GM19463 (cell line): ENCODE results near the gene SLC9A6.
"Not testable (repeated sequence)": the region's sequence is repeated elsewhere in the genome, so short reads cannot be mapped to it uniquely, and the experiment has no call there.

Experiments
- ATAC-seq: cut with Tn5 transposase; IDR thresholded peaks from one replicate; pipeline ENCODE4 v1.9.1; 2021; ENCODE audit warnings: mild to moderate bottlenecking, moderate library complexity; ENCODE audit not compliant: unreplicated experiment

Gene SLC9A6

GRCh38 chrX:136028383-136028984 is 43.2 kb downstream of the SLC9A6 start:
- ATAC-seq = peak; percentile 61

DNA sequence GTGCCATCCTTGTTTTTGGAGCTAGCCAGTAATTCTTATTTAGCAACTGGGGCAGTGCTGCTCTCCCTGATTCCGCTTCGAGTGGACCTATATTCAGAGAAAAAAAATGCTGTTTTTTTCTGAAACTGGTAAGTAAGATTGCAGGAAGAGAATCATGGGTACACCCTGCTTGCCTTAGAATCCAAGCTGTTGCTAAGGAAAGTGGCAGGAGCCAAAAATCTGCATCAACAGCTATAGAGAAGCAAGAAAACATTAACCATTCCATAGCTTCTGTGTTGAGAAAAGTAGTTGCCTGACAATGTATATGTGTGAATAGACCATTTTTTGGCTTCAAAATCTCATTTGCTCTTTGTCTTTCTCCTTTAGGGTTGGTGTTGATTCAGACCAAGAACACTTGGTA is 44.5 kb downstream of the SLC9A6 start:
- no peak for ATAC-seq

- no peak for ATAC-seq
These were observed 45.3 kb downstream of the SLC9A6 start for GRCh38 chrX:136030303-136031191.

DNA sequence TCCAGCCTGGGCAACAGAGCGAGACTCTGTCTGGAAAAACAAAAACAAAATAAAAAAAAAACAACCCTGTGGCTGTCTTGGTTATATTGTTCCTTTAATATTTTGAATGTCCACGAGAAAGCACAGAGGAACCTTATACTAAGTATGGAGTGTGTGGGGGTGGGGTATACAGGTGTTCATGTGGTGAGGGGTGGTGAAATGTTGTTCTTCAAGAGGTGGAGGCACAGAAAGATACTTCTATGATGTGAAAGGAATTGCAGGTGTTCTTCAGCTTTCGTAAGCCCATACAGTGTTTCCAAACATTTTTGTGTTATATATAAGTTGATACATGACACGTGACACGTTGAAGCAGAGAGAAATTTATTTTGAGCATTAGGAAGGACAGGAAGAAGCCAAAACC is 46.4 kb downstream of the SLC9A6 start:
- no peak for ATAC-seq

- no peak for ATAC-seq
These were observed 47.1 kb downstream of the SLC9A6 start for GRCh38 chrX:136032370-136032769.

GRCh38 chrX:136034668-136035067 is 49.4 kb downstream of the SLC9A6 start:
- ATAC-seq = no peak

GRCh38 chrX:136035663-136036062 is 50.4 kb downstream of the SLC9A6 start:
- no peak for ATAC-seq

GRCh38 chrX:136039485-136039884 is 54.2 kb downstream of the SLC9A6 start:
- no peak for ATAC-seq

DNA sequence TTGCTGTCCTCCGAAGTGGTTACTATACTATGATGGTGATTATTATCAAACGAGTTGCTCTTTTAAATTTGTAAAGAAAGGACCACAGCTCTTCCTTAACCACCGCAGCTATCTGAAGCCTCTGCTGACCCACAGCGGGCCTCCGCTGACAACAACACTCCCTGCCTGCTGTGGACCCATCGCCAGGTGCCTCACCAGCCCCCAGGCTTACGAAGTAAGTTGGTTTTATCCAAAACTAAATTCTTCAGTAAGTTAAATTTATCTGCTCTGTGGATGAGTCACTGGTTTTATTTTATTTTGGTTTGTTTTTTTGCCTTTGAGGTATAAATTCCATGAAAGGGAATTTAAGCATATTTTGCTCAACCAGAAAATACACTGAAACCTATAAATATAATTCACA is 54.7 kb downstream of the SLC9A6 start:
- no peak for ATAC-seq

DNA sequence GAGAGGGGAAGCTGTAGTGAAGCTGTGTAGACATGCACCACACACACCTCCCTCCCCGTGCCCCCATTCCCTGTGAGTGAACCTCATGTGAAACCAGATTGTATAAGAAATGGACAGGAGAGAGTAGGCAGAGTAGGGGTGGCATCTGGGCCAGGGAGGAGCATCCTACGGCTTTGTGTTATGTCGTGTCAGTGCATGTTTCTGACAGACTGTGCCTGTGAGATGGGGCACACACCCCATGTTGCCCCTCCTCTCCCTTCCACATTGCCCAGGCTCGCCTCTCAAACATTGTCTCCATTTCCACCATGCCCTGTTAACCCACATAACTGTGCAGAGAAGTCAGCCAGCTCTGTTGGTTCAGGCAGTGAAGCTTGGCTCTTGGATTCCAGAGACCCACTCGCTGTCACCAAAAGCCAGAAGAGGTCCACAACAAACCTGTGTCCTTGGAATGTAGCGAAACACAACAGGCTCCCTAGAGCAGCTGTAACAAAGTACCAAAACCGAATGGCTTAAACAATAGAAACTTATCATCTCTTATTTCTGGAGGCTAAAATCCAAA is 56.1 kb downstream of the SLC9A6 start:
- ATAC-seq = no peak

- ATAC-seq = no peak
These were observed 59.8 kb downstream of the SLC9A6 start for GRCh38 chrX:136045008-136045407.

DNA sequence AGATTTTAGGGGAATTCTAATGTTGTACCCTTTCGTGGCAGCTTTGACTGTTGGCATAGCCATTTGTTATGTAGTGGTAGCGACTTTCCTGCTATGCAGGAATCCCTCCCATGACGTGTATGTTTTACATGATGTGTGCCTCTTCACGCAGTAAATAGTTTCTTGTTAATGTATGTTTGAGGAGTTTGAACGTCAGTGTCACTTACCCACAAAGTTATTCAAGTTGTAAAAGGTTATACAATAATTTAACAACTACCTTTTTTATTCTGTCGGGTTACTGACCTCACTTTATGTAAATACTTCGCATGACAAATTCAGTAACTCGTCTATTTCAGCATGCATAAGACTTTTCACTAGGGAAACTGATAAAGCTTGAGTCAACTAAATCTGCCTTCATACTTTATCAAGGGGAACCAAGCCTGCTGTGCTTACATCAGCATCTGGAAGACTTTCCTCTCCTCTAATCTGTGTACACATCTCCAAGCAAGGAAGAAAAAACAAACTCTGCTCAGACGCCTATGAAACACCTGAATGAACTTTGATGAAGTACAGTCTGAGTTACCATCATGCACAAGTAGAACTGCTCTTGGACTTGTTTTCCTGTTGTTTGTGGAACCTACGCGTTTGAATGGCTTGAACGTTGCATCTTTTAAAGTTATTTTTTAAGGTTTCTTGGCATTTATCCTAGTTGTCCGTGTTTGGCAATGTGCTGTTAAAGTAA is 61.2 kb downstream of the SLC9A6 start:
- ATAC-seq = no peak

- no peak for ATAC-seq
These were observed 61.9 kb downstream of the SLC9A6 start for GRCh38 chrX:136047016-136047642.

- no peak for ATAC-seq
These were observed 62.7 kb downstream of the SLC9A6 start for GRCh38 chrX:136047969-136048368.

- no peak for ATAC-seq
These were observed 63.2 kb downstream of the SLC9A6 start for GRCh38 chrX:136048446-136048845.

- no peak for ATAC-seq
These were observed 64.4 kb downstream of the SLC9A6 start for GRCh38 chrX:136049608-136050007.

- not testable (repeated sequence) for ATAC-seq
These were observed 65.6 kb downstream of the SLC9A6 start for GRCh38 chrX:136050875-136051274.

- no peak for ATAC-seq
These were observed 66.4 kb downstream of the SLC9A6 start for GRCh38 chrX:136051611-136052010.

DNA sequence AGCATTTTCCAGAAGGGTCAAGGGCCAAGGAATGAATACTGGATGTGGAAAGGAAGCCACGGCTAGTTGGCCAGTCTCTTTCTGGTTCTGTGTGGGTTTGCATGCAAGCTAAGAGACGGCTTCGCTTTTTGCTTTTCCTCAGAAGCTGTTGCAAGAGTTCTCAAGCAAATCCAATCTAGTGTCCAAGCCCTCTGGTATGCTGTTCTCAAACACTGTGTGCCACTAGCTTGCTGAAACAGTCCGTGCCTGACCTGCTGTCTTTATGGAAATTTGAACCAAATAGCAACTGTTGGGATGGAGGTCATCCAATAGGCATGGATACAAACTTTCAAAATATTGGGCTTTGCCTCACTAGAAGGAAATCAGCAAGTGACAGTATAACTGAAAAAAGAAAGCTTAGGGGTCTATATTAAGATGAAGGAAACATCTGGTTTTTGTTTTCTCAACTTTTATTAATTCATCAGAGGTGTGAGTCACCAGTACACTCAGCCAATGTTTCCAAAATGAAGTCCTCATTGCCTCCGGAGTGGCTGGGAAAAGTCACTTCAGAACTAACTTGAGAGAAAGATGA is 70.5 kb downstream of the SLC9A6 start:
- no peak for ATAC-seq

DNA sequence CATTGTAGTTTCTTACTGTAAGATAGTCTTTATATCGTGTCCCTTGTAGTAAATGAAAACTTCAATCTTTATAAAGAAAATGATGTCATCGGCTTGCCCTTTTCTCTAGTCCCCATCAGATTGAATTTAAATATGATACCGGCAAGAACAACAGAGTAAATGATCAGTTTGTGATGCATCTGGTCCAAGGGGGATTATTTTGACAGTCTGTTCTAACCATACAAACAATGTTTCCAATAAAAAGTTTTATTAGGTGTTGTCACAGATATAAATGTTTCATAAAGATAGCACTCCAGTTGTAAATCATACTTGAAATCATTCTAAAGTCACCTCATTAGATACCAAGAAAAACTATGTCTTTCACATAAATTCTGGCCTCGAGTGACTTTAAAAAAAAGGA is 72.3 kb downstream of the SLC9A6 start:
- ATAC-seq = no peak

DNA sequence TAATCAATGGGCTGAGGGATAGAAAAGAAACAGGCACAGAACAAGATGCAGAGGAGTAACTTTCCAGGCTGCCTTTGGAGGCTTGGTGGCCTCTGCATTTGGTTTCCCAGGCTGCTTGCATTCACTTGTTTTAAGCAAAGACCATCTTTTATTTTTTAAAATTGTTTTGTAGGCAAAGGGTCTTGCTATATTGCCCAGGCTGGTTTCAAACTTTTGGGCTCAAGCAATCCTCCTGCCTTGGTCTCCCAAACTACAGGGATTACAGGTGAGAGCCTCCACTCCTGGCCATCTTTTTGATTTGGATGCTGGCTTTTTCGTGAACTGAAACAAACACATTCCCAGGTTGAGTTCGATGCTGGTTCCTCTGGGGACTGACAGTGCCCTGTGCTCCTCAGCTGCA is 74.1 kb downstream of the SLC9A6 start:
- ATAC-seq = no peak
